RWPE2 (cell line): ENCODE data around the gene GNG12.
A peak's percentile ranks its signal among the peaks of the same experiment; 100 is the strongest.

Experiments used
- ATAC-seq: fragments of 200-7000 bp; cut with Tn5 transposase; 3 replicates; pipeline ENCODE4 v1.9.1; 2021; ENCODE audit warnings: low read depth
- DNase-seq: peaks from one replicate; pipeline ENCODE4 v3.0.0-alpha.2; 2020; ENCODE audit warnings: low spot score
- H3K27ac ChIP-seq: fragments of 450-650 bp; 2 replicates; pipeline ENCODE4 v1.5.1; 2017; ENCODE audit warnings: mild to moderate bottlenecking; ENCODE audit not compliant: poor library complexity, severe bottlenecking
- H3K27me3 ChIP-seq: fragments of 250-450 bp; sonication (Bioruptor Pico); 2 replicates; pipeline ENCODE4 v1.5.1; 2021; ENCODE audit warnings: mild to moderate bottlenecking, moderate library complexity; ENCODE audit not compliant: insufficient read depth, poor library complexity, severe bottlenecking
- H3K36me3 ChIP-seq: fragments of 250-450 bp; sonication (Bioruptor Pico); 2 replicates; pipeline ENCODE4 v1.5.1; 2020; ENCODE audit warnings: low read depth, mild to moderate bottlenecking, moderate library complexity
- H3K4me1 ChIP-seq: fragments of 250-450 bp; sonication (Bioruptor Pico); 2 replicates; pipeline ENCODE4 v1.5.1; 2021; ENCODE audit warnings: mild to moderate bottlenecking, moderate library complexity; ENCODE audit not compliant: insufficient read depth, poor library complexity, severe bottlenecking
- H3K4me3 ChIP-seq: fragments of 250-450 bp; sonication (Bioruptor Pico); 2 replicates; pipeline ENCODE4 v1.5.1; 2021; ENCODE audit warnings: mild to moderate bottlenecking, moderate library complexity; ENCODE audit not compliant: severe bottlenecking
- H3K9me3 ChIP-seq: fragments of 250-450 bp; sonication (Bioruptor Pico); 2 replicates; pipeline ENCODE4 v1.5.1; 2021; ENCODE audit warnings: mild to moderate bottlenecking, moderate library complexity; ENCODE audit not compliant: severe bottlenecking
- TF ChIP-seq, protein P1 (sequence below): fragments of 450-650 bp; IDR thresholded peaks from one replicate; pipeline ENCODE4 v1.5.1; 2017; ENCODE audit warnings: mild to moderate bottlenecking, moderate library complexity; ENCODE audit not compliant: poor library complexity, severe bottlenecking

Gene GNG12

DNA sequence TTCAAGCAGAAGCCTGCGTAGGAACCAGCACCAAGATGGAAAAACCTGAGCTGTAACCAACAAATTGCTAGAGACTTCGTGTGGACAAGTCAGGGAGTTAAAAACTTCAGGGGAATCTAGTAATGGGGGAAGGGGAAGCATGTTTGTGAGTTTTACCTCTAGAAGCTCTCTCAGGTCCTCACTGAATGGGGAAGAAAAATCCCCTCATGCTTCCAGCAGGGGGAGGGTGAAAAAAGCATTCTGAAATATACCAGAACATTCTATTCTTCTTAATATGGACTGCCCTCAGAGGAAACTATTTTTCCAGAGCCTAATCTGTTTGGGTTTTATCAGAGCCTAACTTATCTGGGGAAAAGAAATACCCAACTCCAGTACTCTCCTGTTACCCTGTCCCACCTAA, 28.6 kb downstream of the GNG12 start:
- TF ChIP-seq, protein P1, sequence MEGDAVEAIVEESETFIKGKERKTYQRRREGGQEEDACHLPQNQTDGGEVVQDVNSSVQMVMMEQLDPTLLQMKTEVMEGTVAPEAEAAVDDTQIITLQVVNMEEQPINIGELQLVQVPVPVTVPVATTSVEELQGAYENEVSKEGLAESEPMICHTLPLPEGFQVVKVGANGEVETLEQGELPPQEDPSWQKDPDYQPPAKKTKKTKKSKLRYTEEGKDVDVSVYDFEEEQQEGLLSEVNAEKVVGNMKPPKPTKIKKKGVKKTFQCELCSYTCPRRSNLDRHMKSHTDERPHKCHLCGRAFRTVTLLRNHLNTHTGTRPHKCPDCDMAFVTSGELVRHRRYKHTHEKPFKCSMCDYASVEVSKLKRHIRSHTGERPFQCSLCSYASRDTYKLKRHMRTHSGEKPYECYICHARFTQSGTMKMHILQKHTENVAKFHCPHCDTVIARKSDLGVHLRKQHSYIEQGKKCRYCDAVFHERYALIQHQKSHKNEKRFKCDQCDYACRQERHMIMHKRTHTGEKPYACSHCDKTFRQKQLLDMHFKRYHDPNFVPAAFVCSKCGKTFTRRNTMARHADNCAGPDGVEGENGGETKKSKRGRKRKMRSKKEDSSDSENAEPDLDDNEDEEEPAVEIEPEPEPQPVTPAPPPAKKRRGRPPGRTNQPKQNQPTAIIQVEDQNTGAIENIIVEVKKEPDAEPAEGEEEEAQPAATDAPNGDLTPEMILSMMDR = no peak
- H3K4me1 ChIP-seq = peaks cover 11% of the 10 kb centered on the region
- H3K27me3 ChIP-seq = no peaks in the 10 kb centered on the region
- ATAC-seq (no peak), DNase-seq (no peak)
- no peak overlapping the region for H3K4me3 ChIP-seq
- H3K36me3 ChIP-seq = peaks cover 4% of the 10 kb centered on the region; the same call in 1 of the 2 replicates
- H3K27ac ChIP-seq = no peak overlapping the region
- no peaks in the 10 kb centered on the region for H3K9me3 ChIP-seq

DNA sequence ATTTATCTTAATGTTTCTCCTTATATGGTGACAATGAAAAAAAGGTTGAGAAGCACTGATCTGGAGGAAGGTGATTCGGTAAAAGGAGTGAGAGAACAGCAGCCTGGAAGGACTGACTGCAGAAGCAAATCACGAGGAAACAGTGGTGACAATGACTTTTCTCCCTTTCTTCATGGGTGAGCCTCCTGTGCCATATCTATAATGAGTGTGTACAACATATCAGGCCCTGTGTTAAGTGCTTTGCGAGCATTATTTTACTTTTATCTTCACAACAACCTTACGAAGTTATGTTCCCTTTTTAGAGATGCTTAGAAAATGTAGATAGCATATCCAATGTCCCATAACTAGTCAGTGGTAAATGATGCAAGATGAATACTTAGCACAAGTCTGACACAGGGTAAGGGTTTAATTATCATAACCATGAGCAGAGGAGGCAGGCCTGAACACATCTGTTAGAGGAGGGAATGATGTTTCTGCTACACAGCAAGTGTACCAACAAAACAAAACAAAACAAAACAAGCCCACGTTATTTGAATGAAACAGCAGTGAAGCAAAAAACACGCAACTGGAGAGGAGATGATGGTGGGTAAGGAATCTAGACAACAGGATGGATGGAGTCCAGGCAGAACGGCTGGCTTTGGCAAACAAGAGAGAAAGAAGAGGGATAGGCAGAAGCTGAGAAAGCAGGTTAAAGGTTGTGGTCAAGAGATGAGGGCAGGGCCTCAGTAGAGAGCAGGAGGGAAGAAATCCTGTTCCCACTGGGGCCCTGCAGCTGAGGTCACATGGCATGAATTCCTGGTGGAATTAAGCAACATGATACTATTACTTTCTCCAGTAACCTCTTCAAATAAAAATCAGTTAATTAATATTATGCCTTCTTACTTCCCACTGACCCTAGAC, 29.6 kb downstream of the GNG12 start:
- H3K27me3 ChIP-seq = no peaks in the 10 kb centered on the region
- peaks cover 4% of the 10 kb centered on the region; the same call in 1 of the 2 replicates for H3K36me3 ChIP-seq
- DNase-seq (no peak), ATAC-seq (peak; percentile 44; the same call in 1 of the 3 replicates)
- H3K9me3 ChIP-seq = no peaks in the 10 kb centered on the region
- H3K4me1 ChIP-seq = peaks cover 11% of the 10 kb centered on the region
- no peak overlapping the region for H3K27ac ChIP-seq
- TF ChIP-seq, protein P1 = no peak
- no peak overlapping the region for H3K4me3 ChIP-seq

DNA sequence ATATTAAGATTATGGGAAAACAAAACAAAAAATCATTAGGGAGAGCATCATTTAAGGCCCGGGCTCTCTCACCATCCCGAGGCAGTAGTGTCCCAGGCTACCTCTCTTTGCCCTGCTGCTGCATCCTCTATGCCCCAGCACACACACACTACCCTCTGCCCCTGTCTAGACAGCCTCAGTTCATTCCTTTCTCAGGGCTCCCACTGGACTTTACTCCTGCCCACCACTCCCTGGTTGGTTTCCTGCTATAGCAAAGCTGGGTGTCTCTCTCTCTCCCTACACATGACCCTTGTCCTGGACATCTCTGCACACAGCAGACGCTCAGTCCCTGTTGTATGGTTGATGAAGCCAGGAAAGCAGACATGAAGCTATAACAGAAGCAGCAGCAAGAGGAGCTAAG, 30.7 kb downstream of the GNG12 start:
- TF ChIP-seq, protein P1 = no peak
- no peak for DNase-seq

DNA sequence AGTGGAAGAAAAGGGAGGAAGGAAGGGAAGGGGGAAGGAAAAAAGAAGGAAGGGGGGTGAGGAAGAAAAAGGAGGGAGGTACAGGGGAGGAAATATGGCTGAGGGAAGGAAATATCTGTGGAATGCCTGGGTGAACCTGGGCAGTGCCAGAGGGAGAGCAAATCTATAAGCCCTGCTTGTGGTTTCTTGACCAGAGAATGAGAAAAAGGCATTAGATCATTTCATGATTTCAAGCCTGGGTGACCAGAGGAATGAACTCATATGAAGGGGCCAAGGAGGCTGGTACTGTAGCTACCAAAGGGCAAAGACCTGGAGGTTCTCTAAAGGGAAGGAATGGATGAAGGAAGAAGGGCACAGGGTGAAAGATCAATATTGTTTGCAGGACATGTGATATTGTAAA, 31.4 kb downstream of the GNG12 start:
- no peak for DNase-seq
- Histone ChIP-seq H3K4me1 (peaks cover 11% of the 10 kb centered on the region), H3K27ac (no peak overlapping the region), H3K36me3 (no peaks in the 10 kb centered on the region), H3K27me3 (no peaks in the 10 kb centered on the region), H3K9me3 (no peaks in the 10 kb centered on the region), H3K4me3 (no peak overlapping the region)
- TF ChIP-seq, protein P1 = no peak
- ATAC-seq = no peak

More for the DNA sequence above, 30.7 kb downstream of the GNG12 start:
- H3K9me3 ChIP-seq = no peaks in the 10 kb centered on the region
- no peak overlapping the region for H3K27ac ChIP-seq
- H3K4me1 ChIP-seq = peaks cover 11% of the 10 kb centered on the region
- no peak for ATAC-seq
- H3K27me3 ChIP-seq = no peaks in the 10 kb centered on the region
- H3K4me3 ChIP-seq = no peak overlapping the region
- H3K36me3 ChIP-seq = no peaks in the 10 kb centered on the region
